ENCODE measurements around the gene RGS14.

DNA sequence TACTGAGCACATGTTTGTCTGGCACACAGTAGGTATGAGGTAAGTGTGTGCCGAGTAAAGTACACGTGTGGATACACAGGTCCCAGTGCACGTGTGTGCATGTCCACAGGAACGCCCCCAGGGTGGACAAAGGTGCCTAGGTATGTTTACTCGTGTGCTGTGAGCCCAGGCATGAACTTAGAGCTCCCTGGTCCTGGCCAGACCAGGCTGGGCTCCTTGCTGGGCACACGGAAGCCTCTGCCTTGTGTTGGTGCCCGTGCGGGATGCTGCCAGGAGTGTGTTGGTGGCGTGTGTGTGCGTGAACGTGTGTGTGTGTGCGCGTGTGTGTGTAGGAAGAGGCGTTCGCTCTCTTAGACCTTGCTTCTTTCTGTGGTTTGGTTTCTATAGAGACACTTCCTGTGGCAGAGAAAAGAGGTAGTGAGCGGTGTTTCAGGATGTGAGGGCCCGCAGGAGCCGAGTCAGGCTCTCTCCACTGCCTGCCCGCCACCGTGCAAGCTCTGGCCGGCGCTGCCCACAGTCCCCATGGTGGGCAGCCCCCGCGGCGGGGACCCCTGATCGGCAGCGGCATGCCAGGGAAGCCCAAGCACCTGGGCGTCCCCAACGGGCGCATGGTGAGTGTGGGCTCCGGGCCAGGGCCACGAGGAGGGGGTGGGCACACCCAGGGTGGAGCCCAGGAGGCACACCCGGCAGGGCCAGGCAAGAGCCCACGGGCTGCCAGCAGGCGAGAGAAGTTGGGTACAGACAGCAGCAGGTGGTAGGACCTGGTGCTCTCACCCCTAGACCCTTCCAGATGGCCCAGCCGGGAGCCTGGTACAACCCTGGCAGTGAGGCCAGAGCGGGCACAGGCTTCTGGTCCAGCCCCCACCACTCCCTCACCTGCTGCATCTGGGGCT is at the start of gene RGS14:
- TF ChIP-seq, protein P1, sequence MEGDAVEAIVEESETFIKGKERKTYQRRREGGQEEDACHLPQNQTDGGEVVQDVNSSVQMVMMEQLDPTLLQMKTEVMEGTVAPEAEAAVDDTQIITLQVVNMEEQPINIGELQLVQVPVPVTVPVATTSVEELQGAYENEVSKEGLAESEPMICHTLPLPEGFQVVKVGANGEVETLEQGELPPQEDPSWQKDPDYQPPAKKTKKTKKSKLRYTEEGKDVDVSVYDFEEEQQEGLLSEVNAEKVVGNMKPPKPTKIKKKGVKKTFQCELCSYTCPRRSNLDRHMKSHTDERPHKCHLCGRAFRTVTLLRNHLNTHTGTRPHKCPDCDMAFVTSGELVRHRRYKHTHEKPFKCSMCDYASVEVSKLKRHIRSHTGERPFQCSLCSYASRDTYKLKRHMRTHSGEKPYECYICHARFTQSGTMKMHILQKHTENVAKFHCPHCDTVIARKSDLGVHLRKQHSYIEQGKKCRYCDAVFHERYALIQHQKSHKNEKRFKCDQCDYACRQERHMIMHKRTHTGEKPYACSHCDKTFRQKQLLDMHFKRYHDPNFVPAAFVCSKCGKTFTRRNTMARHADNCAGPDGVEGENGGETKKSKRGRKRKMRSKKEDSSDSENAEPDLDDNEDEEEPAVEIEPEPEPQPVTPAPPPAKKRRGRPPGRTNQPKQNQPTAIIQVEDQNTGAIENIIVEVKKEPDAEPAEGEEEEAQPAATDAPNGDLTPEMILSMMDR (conservative IDR thresholded peaks at IDR 0.05): no peak
- no peak for TF ChIP-seq ZFX (IDR thresholded peaks at IDR 0.05)

Data from C4-2B (cell line).